ENCODE data around the gene SAP30BP. TPM values are rescaled to one million over a fixed set of nuclear protein-coding genes. Genes with fewer than 3 reads are reported as not detected.

Gene SAP30BP
- total RNA-seq, 1 experiment from 2014 or later: 89.7 TPM

DNA sequence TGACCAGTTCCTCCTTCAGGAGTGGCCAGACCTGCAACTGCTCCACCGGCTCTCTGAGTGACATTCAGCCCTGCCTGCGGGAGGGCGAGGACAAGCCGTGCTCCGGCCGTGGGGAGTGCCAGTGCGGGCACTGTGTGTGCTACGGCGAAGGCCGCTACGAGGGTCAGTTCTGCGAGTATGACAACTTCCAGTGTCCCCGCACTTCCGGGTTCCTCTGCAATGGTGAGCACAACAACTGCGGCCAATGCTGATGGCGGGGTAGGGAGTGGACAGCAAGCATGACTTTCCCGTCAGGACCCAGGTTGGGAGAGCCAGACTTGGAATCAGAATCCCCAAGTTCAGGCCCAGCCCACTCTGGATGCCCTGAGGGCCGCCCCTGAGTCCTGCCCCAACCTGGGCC, 66.3 kb downstream of the SAP30BP start:
- no peak overlapping the region for H3K18ac ChIP-seq (ENCODE audit: insufficient read length, low read depth, low read length)
- no peak overlapping the region for H3K27ac ChIP-seq (ENCODE audit: insufficient read length, low read depth, low read length)
- H2BK12ac ChIP-seq (ENCODE audit: insufficient read length, low read depth, low read length): no peak overlapping the region
- H3K27me3 Mint-ChIP-seq (ENCODE audit: low read depth): no peaks in the 10 kb centered on the region
- no peak overlapping the region for H3K4me3 Mint-ChIP-seq
- no peak overlapping the region for H3K56ac ChIP-seq (ENCODE audit: insufficient read length, low read depth, low read length)
- H4K20me1 ChIP-seq (ENCODE audit: control insufficient read depth, insufficient read depth, insufficient read length): no peaks in the 10 kb centered on the region
- H2BK120ac ChIP-seq (ENCODE audit: low read depth, low read length, poor library complexity, severe bottlenecking): no peak overlapping the region
- no peak overlapping the region for H3K27ac Mint-ChIP-seq
- H4K8ac ChIP-seq (replicated peaks; ENCODE audit: insufficient read length, low read depth, low read length): no peak overlapping the region
- peaks cover 6 to 7% of the 10 kb centered on the region in 2 experiments for H3K4me1 Mint-ChIP-seq
- H2BK5ac ChIP-seq (ENCODE audit: insufficient read length, low read length): no peak overlapping the region
- H3K27me3 ChIP-seq (ENCODE audit: insufficient read depth, low read length): no peaks in the 10 kb centered on the region
- DNase-seq: peak; percentile 30
- no peak overlapping the region for H3K4ac ChIP-seq (ENCODE audit: low read depth, low read length)
- H4K91ac ChIP-seq (ENCODE audit: insufficient read length, low read depth, low read length): no peak overlapping the region
- H2BK15ac ChIP-seq (ENCODE audit: low read depth, low read length): no peak overlapping the region
- no peak overlapping the region for H2BK20ac ChIP-seq (ENCODE audit: low read depth, low read length, poor library complexity, severe bottlenecking)
- no peak overlapping the region for H2AK5ac ChIP-seq (ENCODE audit: insufficient read length, low read length)
- no peaks in the 10 kb centered on the region for H3K79me1 ChIP-seq (ENCODE audit: insufficient read depth, low read depth, low read length, poor library complexity, severe bottlenecking)
- H3K4me1 ChIP-seq (ENCODE audit: insufficient read depth, low read length): no peaks in the 10 kb centered on the region
- no peaks in the 10 kb centered on the region for H3K23me2 ChIP-seq (ENCODE audit: insufficient read length, low read depth, low read length, poor library complexity, severe bottlenecking)
- H3K23ac ChIP-seq (ENCODE audit: insufficient read length, low read depth, low read length): no peak overlapping the region
- H3K9me3 ChIP-seq (ENCODE audit: control insufficient read depth, low read depth, low read length): no peaks in the 10 kb centered on the region
- TF ChIP-seq, protein P1, sequence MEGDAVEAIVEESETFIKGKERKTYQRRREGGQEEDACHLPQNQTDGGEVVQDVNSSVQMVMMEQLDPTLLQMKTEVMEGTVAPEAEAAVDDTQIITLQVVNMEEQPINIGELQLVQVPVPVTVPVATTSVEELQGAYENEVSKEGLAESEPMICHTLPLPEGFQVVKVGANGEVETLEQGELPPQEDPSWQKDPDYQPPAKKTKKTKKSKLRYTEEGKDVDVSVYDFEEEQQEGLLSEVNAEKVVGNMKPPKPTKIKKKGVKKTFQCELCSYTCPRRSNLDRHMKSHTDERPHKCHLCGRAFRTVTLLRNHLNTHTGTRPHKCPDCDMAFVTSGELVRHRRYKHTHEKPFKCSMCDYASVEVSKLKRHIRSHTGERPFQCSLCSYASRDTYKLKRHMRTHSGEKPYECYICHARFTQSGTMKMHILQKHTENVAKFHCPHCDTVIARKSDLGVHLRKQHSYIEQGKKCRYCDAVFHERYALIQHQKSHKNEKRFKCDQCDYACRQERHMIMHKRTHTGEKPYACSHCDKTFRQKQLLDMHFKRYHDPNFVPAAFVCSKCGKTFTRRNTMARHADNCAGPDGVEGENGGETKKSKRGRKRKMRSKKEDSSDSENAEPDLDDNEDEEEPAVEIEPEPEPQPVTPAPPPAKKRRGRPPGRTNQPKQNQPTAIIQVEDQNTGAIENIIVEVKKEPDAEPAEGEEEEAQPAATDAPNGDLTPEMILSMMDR (conservative IDR thresholded peaks at IDR 0.05): no peak
- H2AFZ ChIP-seq (ENCODE audit: low read length): no peak overlapping the region
- H3K9ac ChIP-seq (ENCODE audit: extremely low read depth, insufficient read length, low read length): no peak overlapping the region
- no peaks in the 10 kb centered on the region for H3K36me3 Mint-ChIP-seq (ENCODE audit: insufficient read depth in 1 of 3, low read depth in 3 of 3)
- no peak overlapping the region; the same call in 1 of the 2 replicates for H3K14ac ChIP-seq (ENCODE audit: insufficient read depth, low read length)
- H3K4me2 ChIP-seq (ENCODE audit: insufficient read depth, insufficient read length, low read length): no peak overlapping the region
- H3K79me2 ChIP-seq (ENCODE audit: insufficient read depth, low read length): no peaks in the 10 kb centered on the region
- H3T11ph ChIP-seq (ENCODE audit: low read length): no peak overlapping the region
- no CpG with 5 or more reads among the region's 18 CpGs for WGBS (ENCODE audit: extremely low coverage, insufficient read length, low lambda C conversion rate)
- H4K5ac ChIP-seq (ENCODE audit: insufficient read length, low read depth, low read length): no peak overlapping the region
- H3K9me3 Mint-ChIP-seq: no peaks in the 10 kb centered on the region

Data from H9 (cell line).